GM12891 (cell line): Measurements from ENCODE around the gene PCDH11X.
"Not testable (repeated sequence)": the region's sequence is repeated elsewhere in the genome, so short reads cannot be mapped to it uniquely, and the experiment has no call there.

Experiments used
- POLR2A ChIP-seq: IDR thresholded peaks from 2 replicates; pipeline ENCODE4 v1.6.1; 2011; ENCODE audit warnings: low read depth, low read length, control low read depth
- POLR2AphosphoS5 ChIP-seq: IDR thresholded peaks from 2 replicates; pipeline ENCODE4 v1.6.1; 2011; ENCODE audit warnings: low read depth, low read length, control low read depth
- POU2F2 ChIP-seq: IDR thresholded peaks from 2 replicates; pipeline ENCODE4 v1.6.1; 2011; ENCODE audit warnings: low read depth, mild to moderate bottlenecking, control low read depth, low read length, moderate library complexity
- SPI1 ChIP-seq: IDR thresholded peaks from 2 replicates; pipeline ENCODE4 v1.6.1; 2011; ENCODE audit warnings: low read depth, low read length, control low read depth
- TAF1 ChIP-seq: IDR thresholded peaks from 2 replicates; pipeline ENCODE4 v1.6.1; 2011; ENCODE audit warnings: low read depth, low read length, control low read depth

DNA sequence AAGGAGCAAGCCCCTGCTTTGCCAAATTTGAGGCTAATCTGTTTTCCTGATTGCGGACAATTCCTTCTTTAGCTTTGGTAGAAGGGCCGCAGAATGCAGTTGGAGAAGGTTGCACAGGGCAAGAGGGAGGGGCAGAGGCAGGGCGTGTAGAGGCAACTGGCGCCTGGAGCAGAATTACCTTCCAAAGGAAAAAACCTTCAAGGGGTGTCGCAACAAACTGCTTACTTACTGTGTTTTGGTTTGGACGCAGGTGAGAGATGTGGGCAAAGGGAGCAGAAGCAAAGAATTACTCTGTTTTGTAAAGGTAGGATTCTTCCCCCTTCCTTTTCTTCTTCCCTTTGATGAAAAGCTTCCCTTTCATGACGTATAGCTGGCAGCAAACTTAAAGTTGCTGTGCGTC is 3.6 kb downstream of the PCDH11X start:
- TF ChIP-seq POLR2A, POLR2AphosphoS5, TAF1, SPI1, POU2F2: not testable (repeated sequence)
